ENCODE measurements around the gene OR2T33.
"Not testable (repeated sequence)": the region's sequence is repeated elsewhere in the genome, so short reads cannot be mapped to it uniquely, and the experiment has no call there.

The OR2T33 gene

GRCh38 chr1:248268178-248268577 is 9.6 kb downstream of the OR2T33 start:
- TF ChIP-seq, protein P1, sequence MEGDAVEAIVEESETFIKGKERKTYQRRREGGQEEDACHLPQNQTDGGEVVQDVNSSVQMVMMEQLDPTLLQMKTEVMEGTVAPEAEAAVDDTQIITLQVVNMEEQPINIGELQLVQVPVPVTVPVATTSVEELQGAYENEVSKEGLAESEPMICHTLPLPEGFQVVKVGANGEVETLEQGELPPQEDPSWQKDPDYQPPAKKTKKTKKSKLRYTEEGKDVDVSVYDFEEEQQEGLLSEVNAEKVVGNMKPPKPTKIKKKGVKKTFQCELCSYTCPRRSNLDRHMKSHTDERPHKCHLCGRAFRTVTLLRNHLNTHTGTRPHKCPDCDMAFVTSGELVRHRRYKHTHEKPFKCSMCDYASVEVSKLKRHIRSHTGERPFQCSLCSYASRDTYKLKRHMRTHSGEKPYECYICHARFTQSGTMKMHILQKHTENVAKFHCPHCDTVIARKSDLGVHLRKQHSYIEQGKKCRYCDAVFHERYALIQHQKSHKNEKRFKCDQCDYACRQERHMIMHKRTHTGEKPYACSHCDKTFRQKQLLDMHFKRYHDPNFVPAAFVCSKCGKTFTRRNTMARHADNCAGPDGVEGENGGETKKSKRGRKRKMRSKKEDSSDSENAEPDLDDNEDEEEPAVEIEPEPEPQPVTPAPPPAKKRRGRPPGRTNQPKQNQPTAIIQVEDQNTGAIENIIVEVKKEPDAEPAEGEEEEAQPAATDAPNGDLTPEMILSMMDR (IDR thresholded peaks at IDR 0.05; ENCODE audit: borderline replicate concordance, control extremely low read depth, extremely low read depth, insufficient read depth, missing control alignments), result no peak
- in situ Hi-C loops (cut with MboI; ENCODE audit: low sequenced_read_pairs, unreplicated experiment), result no loop called here

DNA sequence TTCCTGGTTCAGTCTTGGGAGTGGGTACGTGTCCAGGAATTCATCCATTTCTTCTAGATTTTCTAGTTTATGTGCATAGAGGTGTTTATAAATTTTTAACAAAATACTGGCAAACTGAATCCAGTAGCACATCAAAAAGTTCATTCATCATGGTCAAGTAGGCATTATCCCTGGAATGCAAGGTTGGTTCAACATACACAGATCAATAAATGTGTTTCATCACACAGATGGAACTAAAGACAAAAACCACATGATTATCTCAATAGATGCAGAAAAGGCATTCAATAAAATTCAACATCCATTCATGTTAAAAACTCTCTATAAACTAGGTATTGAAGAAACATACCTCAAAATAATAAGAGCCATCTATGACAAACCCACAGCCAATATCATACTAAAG is 18.5 kb downstream of the OR2T33 start:
- in situ Hi-C loops (cut with MboI; ENCODE audit: low sequenced_read_pairs, unreplicated experiment); DNase-seq (ENCODE audit: low spot score): not testable (repeated sequence)

More at GRCh38 chr1:248268178-248268577, 9.6 kb downstream of the OR2T33 start:
- DNase-seq (ENCODE audit: low spot score), result no peak

DNA sequence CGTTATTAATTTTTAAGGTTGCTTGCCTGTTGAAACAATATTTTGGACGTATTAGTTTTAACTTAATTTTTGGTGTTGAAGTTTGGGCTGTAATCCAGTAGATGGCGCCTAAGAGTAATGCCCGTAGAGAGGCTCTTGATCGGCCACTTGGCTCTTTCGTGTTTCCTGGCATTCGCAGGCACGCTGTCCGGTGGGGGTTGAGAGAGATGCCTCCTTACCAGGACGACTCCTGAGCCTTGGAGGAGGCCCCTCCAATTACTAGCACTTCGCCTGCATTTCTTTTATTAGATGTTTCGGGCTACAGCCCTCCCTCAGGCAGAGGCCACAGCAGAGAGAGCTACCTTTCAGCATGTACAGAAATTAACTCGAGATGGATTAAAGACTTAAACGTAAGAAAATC is 34.6 kb downstream of the OR2T33 start:
- TF ChIP-seq, protein P1 (IDR thresholded peaks at IDR 0.05; ENCODE audit: borderline replicate concordance, control extremely low read depth, extremely low read depth, insufficient read depth, missing control alignments), result peak; percentile 68
- peak; percentile 46 for DNase-seq (ENCODE audit: low spot score)
- in situ Hi-C loops (cut with MboI; ENCODE audit: low sequenced_read_pairs, unreplicated experiment), result no loop called here

DNA sequence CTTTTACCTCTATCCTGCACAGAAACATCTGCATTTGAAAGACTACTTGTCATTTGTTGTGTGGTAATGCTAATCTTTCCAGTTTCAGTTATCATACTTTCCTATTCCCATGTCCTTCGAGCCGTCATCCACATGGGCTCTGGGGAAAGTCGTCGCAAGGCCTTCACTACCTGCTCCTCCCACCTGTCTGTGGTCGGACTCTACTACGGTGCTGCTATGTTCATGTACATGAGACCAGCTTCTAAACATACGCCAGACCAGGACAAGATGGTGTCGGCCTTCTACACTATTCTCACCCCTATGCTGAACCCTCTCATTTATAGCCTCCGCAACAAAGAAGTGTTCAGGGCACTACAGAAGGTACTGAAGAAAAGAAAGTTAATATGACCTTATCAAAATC is 38.3 kb downstream of the OR2T33 start:
- no peak for DNase-seq (ENCODE audit: low spot score)
- in situ Hi-C loops (cut with MboI; ENCODE audit: low sequenced_read_pairs, unreplicated experiment), result no loop called here
- TF ChIP-seq, protein P1 (IDR thresholded peaks at IDR 0.05; ENCODE audit: borderline replicate concordance, control extremely low read depth, extremely low read depth, insufficient read depth, missing control alignments), result no peak

DNA sequence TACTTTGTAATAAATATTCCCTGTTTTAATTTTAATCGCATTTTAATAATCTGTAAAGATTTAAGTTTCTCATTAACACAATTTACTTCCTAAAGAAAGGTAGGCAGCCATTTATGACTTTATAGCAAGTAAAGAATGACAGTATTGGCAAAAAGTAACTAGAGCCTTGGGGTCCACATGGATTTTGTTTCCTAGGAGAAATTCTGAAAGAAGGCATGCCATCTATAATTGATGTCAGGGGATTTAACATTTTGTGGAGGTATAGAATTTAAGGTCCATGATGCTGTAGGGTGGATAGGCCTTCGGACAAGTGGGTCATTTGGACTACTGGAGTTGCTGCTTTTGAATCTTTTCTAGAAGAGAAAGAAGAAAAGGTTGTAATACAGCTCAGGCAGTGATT is 46.7 kb downstream of the OR2T33 start, which contains the start of gene OR2M4:
Gene OR2M4, plus strand, starts transcription at position 301 of the 400 bp plus-strand sequence. CDS start 7,512 bp downstream, outside the sequence.
- no peak for DNase-seq (ENCODE audit: low spot score)
- TF ChIP-seq, protein P1 (IDR thresholded peaks at IDR 0.05; ENCODE audit: borderline replicate concordance, control extremely low read depth, extremely low read depth, insufficient read depth, missing control alignments), result no peak
- in situ Hi-C loops (cut with MboI; ENCODE audit: low sequenced_read_pairs, unreplicated experiment), result no loop called here

DNA sequence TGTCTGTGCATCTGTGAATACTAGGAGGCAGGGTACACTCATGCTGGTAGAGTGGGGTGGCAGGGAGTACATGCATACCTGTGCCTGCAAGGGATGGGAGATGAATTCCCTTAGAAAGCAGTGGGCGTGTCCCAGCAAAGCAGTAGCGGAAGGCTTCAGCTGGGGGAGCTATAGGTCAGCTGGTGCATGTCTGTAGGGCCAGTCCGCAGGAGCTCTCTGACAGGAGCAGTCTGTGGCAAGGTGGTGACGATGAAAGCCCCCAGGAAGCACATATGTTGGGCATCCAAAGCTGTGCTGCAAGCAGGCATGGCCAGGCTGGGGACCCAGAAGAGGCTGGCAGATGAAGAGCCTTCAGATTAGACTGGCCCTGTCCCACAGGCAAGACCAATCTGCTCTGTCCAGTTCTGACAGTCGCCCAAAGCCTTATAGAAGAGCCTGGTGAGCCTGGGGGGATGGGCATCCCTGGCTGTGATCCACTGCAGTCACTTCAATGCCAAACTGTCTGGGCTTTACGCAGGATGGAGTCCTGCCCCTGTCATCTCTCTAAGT is 48.3 kb downstream of the OR2T33 start:
- in situ Hi-C loops (cut with MboI; ENCODE audit: low sequenced_read_pairs, unreplicated experiment), result no loop called here
- TF ChIP-seq, protein P1 (IDR thresholded peaks at IDR 0.05; ENCODE audit: borderline replicate concordance, control extremely low read depth, extremely low read depth, insufficient read depth, missing control alignments), result no peak
- no peak for DNase-seq (ENCODE audit: low spot score)

GRCh38 chr1:248225537-248225936 is 52.2 kb downstream of the OR2T33 start:
- TF ChIP-seq, protein P1 (IDR thresholded peaks at IDR 0.05; ENCODE audit: borderline replicate concordance, control extremely low read depth, extremely low read depth, insufficient read depth, missing control alignments), result no peak
- DNase-seq (ENCODE audit: low spot score), result no peak
- in situ Hi-C loops (cut with MboI; ENCODE audit: low sequenced_read_pairs, unreplicated experiment), result no loop called here
